HG03159 (cell line): ENCODE data around the gene CXCL12.

Experiments
- ATAC-seq: cut with Tn5 transposase; IDR thresholded peaks from one replicate; pipeline ENCODE4 v1.9.1; 2021; ENCODE audit warnings: mild to moderate bottlenecking, moderate library complexity; ENCODE audit not compliant: unreplicated experiment

Gene CXCL12

DNA sequence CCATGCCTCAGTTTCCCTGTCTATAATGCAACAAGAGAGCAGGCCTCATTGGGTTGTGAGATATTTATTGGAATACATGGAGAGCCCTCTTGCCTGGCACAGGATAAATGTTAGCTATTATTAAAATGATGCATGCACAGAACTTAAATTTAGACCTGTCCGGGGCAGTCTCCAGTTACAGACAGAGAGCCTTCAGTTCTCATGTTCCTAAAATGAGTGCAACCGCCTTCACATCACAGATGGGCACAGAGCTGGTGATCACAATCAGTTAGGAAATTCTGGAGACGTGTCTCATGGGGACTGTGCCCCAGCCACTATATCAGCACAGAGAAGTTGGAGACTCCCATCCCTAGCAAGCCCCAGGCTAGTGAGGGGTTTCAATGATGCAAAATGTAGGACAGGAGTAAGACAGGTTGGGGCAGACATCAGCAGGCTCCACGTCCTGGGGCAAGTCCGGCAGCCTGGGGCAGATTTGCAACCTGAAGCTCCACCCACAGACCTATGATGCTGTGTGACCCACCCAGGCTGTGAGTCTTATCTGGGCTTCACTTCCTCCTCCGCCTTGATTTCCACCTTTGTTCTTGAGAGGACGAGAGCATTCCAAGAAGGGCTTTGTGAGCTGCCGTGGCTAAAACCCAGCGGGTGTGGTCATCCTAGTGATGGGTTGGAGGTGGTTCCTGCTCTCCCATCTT lies 49.4 kb downstream of the CXCL12 start:
- ATAC-seq = no peak

DNA sequence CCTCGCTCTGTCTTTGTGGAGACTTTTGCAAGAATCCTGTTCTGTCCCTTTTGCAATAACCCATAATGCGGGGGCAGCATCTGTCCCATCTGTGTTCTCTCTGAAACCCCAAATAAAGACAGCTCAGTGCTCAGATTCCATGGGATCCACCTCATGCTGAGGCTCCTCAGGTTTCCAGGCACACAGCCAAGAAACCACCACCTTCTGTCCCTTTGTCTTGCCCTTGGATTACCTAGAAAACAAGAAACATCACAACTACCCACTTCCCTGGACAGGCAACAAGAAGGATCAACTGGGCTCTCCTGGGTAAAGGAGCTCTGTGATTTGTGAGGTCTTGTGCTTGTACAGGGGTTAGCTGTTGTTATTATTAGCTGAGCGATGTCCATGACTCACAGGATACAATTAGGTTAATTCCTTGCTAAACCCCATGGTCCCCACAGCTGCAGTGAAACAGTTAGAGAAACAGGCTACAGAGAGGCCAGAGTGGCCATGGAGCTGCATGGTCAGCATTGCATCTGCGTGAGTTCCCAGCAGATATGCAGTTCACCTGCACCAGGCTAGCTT lies 50.2 kb downstream of the CXCL12 start:
- ATAC-seq = no peak

DNA sequence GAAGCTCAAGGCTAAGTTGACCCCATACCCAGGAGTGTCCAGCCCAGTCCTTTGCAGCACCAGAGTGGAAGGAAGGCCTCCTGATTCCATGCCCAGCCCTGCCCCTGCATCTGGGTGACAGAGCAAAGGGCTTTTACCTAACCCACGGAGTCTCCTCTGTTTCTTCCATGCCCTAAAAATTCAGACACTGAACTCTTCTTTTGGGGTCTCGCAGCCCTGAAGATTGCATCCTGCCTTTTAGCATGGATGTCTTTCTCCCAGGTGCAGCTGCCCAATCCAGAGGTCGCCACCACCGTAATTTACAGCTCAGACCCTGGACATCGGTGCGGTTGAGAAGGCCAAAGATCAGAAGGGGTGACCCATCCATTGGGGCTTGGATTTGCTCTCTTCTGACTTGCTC lies 50.8 kb downstream of the CXCL12 start:
- no peak for ATAC-seq

DNA sequence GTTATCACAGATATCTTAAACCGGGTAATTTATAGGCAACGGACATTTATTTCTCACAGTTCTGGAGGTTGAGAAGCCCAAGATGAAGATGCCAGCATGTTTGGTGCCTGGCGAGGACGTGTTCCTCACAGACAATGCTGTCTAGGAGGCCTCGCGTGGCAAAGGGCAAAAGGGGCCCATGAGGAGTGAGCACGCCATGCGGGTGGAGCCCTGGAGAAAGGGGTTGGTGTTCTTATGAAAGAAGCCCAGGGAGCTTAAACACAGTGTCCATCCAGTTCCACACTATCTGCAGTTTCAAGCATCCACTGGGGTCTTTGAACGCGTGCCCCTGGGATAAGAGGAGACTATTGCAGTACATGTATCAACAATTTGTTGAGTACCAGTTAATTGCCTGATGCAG lies 51.4 kb downstream of the CXCL12 start:
- no peak for ATAC-seq

DNA sequence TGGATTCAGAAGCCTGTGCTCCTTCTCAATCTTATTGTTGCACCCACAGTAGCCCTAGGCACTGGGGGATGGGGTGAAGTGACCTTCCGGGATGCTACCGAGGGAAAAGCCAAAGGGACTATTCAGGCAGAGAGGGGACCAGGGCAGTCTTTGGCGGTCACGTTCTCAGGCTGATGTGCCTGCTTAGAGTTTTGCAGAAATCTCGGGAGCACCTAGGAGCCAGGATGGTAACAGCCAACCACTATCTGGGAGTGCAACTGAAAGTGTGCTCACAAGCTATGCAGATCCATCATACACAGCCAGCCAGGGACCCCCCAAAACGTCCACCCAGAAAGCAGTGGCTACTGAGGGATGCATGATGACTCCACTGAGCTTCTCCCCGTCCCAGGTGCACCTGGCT lies 52.4 kb downstream of the CXCL12 start:
- no peak for ATAC-seq

DNA sequence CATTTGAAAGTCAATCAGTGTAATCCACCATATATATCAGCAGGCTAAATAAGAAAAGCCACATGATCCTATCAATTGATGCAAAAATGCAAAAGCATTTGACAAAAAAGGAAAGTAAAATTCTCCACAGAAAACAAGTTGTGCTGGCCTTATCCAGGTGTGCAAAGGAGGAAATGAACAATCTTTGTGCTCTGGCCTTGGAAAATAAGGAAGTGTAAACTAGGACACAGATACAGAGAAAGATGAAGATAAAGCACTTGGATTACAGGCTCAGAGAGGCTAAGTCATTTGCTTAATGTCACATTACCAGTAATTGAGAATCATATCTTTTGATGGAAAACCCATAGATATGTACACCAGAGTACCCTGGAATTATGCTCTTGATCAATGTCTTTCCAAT lies 54.5 kb downstream of the CXCL12 start:
- ATAC-seq = no peak

DNA sequence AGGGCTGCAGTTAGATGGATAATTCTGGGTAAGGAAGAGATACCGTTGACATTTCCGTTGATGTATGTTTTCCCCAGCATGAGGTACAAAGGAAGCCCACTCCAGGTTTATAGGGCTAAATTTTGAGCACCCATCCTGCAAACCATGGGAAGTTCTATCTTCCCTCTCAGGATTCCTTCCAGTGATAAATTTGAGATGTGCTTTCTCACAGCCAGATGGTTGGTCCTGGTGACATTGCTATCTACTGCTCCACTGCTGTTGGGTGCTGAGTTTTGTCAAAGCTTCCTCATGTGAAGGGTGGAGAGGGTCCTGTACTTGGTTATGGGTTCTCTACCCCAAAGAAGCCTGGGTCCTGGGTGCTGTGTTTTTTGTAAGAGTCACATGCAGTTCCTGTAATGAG lies 57.4 kb downstream of the CXCL12 start:
- ATAC-seq = no peak
